Measurements from ENCODE around the gene CYP26B1. TPM values are rescaled to one million over a fixed set of nuclear protein-coding genes. Genes with fewer than 3 reads are reported as not detected.

Gene CYP26B1
- total RNA-seq, 6 experiments from 2014 or later: 0.81 to 4.0 (median 1.8) TPM

GRCh38 chr2:72159211-72159993 is 11.7 kb upstream of the CYP26B1 start:
- whole genome bisulfite sequencing (ENCODE audit: insufficient coverage, low coverage, low lambda C conversion rate, missing lambda C conversion rate): 86% methylated on average over 10 of the region's 12 CpGs
- no peak for TF ChIP-seq POLR2A (IDR thresholded peaks at IDR 0.05)
- Histone ChIP-seq H3K4me1 (no peaks in the 10 kb centered on the region), H3K4me3 (no peak overlapping the region), H3K9me3 (no peaks in the 10 kb centered on the region), H3K27me3 (no peaks in the 10 kb centered on the region), H3K27ac (no peak overlapping the region), H3K36me3 (no peaks in the 10 kb centered on the region)
- ATAC-seq: no peak
- DNase-seq: no peak
- intact Hi-C loops (cut with DNase I): loop anchor here in 1 of 2 donors (10.0 kb wide), 2 partner anchors 355 to 615 kb away; no protein-coding TSS in a partner anchor

- intact Hi-C loops (cut with DNase I): loop anchor here in 1 of 2 donors (10.0 kb wide), 2 partner anchors 353 to 613 kb away; no protein-coding TSS in a partner anchor
- H3K27me3 ChIP-seq: no peaks in the 10 kb centered on the region
- no peaks in the 10 kb centered on the region for H3K9me3 ChIP-seq
- H3K27ac ChIP-seq: no peak overlapping the region
- no peaks in the 10 kb centered on the region for H3K36me3 ChIP-seq
- ATAC-seq (peak in 1 of 4 donors; percentile 12), DNase-seq (no peak)
- no peaks in the 10 kb centered on the region for H3K4me1 ChIP-seq
- WGBS (ENCODE audit: insufficient coverage, low coverage, low lambda C conversion rate, missing lambda C conversion rate): no CpG with 5 or more reads among the region's 8 CpGs
- no peak for TF ChIP-seq POLR2A (IDR thresholded peaks at IDR 0.05)
- no peak for TF ChIP-seq CTCF (IDR thresholded peaks at IDR 0.05)
- no peak overlapping the region for H3K4me3 ChIP-seq
Observed at GRCh38 chr2:72157871-72158771, 10.5 kb upstream of the CYP26B1 start.

GRCh38 chr2:72156872-72157271 is 9.2 kb upstream of the CYP26B1 start:
- ATAC-seq: no peak
- no peaks in the 10 kb centered on the region for H3K27me3 ChIP-seq
- no peak overlapping the region for H3K4me3 ChIP-seq
- DNase-seq: no peak
- 55% methylated on average over 2 of the region's 2 CpGs for WGBS (ENCODE audit: insufficient coverage, low coverage, low lambda C conversion rate, missing lambda C conversion rate)
- H3K4me1 ChIP-seq: no peaks in the 10 kb centered on the region
- no peaks in the 10 kb centered on the region for H3K36me3 ChIP-seq
- H3K27ac ChIP-seq: no peak overlapping the region
- no peaks in the 10 kb centered on the region for H3K9me3 ChIP-seq
- intact Hi-C loops (cut with DNase I): loop anchor here in 1 of 2 donors (10.0 kb wide), 2 partner anchors 352 to 612 kb away; no protein-coding TSS in a partner anchor
- no peak for TF ChIP-seq CTCF (IDR thresholded peaks at IDR 0.05)
- TF ChIP-seq POLR2A (IDR thresholded peaks at IDR 0.05): no peak

- no peaks in the 10 kb centered on the region for H3K9me3 ChIP-seq
- no peak for TF ChIP-seq POLR2A (IDR thresholded peaks at IDR 0.05)
- TF ChIP-seq CTCF (IDR thresholded peaks at IDR 0.05): no peak
- no peaks in the 10 kb centered on the region for H3K27me3 ChIP-seq
- no peak for DNase-seq
- no CpG with 5 or more reads among the region's 5 CpGs for WGBS (ENCODE audit: insufficient coverage, low coverage, low lambda C conversion rate, missing lambda C conversion rate)
- intact Hi-C loops (cut with DNase I): loop anchor here in 1 of 2 donors (10.0 kb wide), 2 partner anchors 351 to 611 kb away; no protein-coding TSS in a partner anchor
- H3K36me3 ChIP-seq: no peaks in the 10 kb centered on the region
- H3K4me1 ChIP-seq: no peaks in the 10 kb centered on the region
- no peak for ATAC-seq
- no peak overlapping the region for H3K27ac ChIP-seq
- H3K4me3 ChIP-seq: no peak overlapping the region
Observed at GRCh38 chr2:72155737-72156136, 8.1 kb upstream of the CYP26B1 start.
